ENCODE data around the gene MEI1.

GRCh38 chr22:41779929-41780505, 80.7 kb downstream of the MEI1 start:
- TF ChIP-seq ZNF274 (IDR thresholded peaks at IDR 0.05; ENCODE audit: low read depth, low read length) (no peak), YY1 (IDR thresholded peaks at IDR 0.05; ENCODE audit: insufficient read depth, insufficient read length) (no peak)
